Activated T-cell treated with anti-CD3 and anti-CD28 coated beads, Interleukin-2, amount 50 U/mL, for 1 hour (primary cell): ENCODE data around the gene GOLGA8K.
A peak's percentile ranks its signal among the peaks of the same experiment; 100 is the strongest.
"Not testable (repeated sequence)": the region's sequence is repeated elsewhere in the genome, so short reads cannot be mapped to it uniquely, and the experiment has no call there.

Experiments used
- DNase-seq: peaks from one replicate; pipeline ENCODE4 v3.0.0-alpha.2; 2020

Gene GOLGA8K

GRCh38 chr15:32403192-32403591 lies at the start of gene GOLGA8K:
TSS of gene GOLGA8K (minus strand) at chr15:32403292. CDS start at chr15:32403194, 98 bp downstream.
- not testable (repeated sequence) for DNase-seq

GRCh38 chr15:32440445-32440977 lies 37.4 kb upstream of the GOLGA8K start:
- peak; percentile 13 for DNase-seq

- not testable (repeated sequence) for DNase-seq
Observed at GRCh38 chr15:32434102-32434963, 31.2 kb upstream of the GOLGA8K start.

DNA sequence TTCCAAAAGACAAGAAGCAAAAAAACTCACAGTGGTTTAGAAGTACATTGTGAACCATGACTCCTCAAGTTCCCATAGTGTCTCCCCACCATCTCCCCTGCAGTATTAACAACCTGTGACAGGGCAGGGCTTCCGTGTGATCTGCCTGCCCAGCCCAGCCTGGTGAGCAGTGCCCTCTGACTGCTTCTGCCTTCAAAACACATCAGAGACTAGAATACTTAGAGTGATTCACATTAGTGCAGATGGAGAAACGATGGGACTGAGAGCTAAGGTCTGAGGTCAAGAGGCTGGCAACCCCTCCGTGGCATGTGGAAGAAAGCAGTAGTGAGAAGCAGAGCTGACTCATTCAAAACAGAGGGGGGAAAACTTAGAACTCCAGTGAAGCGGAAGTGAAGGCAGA lies 24.5 kb upstream of the GOLGA8K start:
- not testable (repeated sequence) for DNase-seq

- not testable (repeated sequence) for DNase-seq
Observed at GRCh38 chr15:32426511-32426910, 23.4 kb upstream of the GOLGA8K start.

DNA sequence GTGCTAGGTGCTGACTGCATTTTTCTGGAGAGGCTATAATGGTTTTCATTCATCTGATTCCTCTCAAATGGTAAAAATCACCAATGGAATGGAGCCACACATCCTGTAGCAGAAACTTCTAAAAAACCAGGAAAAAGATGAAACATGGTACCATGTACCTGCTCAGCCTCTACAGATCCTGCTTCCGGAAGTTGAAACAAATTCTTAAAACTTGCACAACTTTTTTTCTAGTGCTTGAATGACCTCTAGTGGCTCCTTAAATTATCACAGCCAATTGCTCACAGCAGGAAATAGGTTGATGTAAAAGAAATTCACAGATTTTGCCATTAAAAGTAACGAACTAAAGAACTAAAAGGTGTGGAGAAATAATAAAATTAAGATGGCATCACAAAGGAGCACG lies 4.8 kb upstream of the GOLGA8K start:
- DNase-seq = not testable (repeated sequence)

DNA sequence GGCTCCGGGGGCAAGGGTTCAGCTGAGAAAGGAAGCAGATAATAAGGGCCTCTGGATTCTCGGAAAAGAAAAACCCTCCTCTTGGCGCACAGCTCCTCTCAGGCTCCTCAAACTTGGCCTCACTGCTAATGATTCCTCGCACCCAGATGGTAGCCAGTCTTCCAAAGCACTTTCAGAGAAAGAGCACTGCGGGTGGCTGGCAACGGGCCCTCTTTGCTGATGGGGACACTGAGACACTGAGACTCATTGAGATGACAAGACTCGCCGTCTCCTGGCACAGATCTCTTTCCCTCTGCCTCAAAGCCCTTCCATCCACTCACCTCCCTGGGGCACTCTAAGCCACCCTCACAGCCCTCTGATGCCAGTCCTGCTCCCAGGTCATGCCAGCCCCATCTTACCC lies 6.6 kb downstream of the GOLGA8K start:
- DNase-seq = not testable (repeated sequence)

DNA sequence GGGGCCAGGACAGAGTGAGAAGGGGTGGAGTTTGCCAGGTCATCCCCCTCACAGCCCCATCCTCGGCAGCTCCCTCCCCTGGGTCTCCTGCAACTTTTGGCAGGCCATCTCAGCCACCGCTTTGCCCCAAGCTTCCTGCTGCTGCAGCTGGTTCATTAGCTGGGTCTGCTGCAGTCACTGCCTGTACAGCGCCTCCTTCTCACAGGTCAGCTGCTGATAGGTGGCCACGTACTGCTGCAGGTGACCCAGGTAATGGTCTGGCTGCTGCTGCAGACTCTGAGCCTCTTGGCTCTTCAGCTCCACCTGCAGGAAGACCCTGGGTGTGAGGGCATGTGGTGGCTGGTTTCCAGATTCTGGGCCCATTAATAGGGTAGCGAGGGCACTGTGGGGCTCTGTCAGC lies 8.3 kb downstream of the GOLGA8K start:
- not testable (repeated sequence) for DNase-seq

GRCh38 chr15:32388050-32388648 lies 14.9 kb downstream of the GOLGA8K start:
- not testable (repeated sequence) for DNase-seq

- DNase-seq = not testable (repeated sequence)
Observed at GRCh38 chr15:32385823-32386495, 17.1 kb downstream of the GOLGA8K start.

GRCh38 chr15:32374185-32374584 lies 28.9 kb downstream of the GOLGA8K start:
- DNase-seq = not testable (repeated sequence)

DNA sequence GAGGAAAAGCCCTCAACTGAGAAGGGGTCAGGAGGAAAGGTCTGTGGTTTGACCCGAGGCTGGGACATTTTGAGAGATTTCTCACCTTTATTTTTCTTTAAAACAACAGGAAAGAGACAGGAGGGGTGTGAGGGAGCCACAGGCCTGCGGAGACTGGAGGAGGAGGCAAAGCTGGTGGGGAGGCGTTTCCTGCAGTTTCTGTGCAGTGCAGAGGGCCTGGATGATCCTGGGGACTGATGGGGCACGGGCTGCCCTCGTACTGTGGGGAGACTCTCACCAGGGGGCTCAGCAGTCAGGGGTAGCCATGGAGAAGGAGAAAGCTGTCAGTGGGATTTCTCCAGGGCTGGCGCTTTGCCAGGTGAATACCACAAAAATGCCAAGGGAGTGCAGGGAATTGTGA lies 29.4 kb downstream of the GOLGA8K start:
- not testable (repeated sequence) for DNase-seq

DNA sequence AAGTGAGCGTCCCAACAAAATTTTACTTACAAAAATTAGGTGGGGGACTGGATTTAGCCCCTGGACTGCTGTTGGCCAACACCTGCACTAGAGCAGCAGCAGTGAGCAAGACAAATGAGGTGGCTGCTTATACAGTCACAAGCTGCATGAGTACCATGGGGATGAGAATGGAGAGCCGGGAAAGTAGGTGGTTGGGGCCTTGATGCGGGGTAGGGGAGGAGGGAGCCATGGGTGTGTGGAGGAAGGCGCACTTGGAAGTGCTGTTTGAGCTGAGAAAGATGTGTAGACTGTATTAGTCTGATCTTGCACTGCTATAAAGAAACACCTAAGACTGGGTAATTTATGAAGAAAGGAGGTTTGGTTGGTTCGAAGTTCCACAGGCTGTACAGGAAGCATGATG lies 31.0 kb downstream of the GOLGA8K start:
- not testable (repeated sequence) for DNase-seq

DNA sequence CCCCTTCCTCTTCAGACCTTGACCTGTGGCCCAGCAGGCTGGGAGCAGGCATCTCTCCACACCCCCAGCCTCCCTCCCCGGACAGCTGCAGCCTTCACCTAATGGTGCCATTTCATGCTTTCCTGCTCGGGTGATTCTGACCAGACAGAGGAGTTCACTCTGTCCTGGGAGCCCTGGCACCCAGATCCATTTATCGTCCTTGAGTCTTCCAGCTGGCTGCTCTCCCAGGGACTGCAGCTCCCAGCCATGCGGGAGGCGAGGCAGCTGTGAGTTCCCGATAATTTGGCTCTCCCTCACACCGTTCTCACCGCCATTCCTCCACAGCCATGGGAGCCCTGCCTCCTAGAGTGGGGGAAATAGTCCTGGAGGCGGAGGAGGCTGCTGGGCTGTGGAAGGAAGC lies 32.6 kb downstream of the GOLGA8K start:
- not testable (repeated sequence) for DNase-seq

- not testable (repeated sequence) for DNase-seq
Observed at GRCh38 chr15:32370064-32370463, 33.0 kb downstream of the GOLGA8K start.

- DNase-seq = not testable (repeated sequence)
Observed at GRCh38 chr15:32366492-32366891, 36.6 kb downstream of the GOLGA8K start.

DNA sequence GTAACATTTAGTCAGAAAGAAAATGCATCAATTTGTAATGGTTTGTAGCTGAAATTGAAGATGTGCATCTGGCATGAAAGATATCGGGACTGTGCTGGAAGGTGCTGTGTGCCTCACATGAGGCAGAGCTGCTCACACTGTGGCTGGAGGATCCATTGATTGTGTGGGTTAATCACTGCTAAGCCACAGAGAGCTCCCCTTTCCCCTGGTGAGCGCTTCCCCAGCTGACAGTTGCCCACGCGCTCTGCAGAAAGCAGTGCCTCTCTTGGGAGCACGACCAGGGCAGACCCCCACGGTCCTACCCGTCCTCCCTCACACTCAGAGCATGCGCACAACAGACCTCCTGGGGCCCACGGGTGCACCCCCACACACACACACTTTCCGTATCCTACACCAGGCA lies 37.1 kb downstream of the GOLGA8K start:
- not testable (repeated sequence) for DNase-seq

DNA sequence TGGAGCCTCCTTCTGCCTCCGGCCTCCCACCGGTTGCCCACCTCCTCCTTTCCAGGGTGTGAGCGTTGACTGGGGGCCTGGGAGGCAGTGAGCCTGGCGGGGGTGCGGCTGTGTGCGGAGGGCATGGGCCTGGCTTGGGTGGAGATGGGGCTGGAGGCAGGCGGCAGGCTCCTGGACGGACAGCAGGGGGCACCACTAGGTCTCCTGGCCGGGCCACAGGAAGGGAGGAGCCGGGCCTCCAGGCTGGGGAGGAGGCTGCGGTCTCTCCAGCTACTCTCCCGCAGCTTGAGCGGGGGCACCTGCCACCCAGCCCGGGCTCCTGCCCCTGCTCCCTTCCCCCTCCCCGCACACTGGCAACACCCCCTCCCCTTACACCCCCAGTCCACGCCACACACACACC lies 38.1 kb downstream of the GOLGA8K start:
- not testable (repeated sequence) for DNase-seq

DNA sequence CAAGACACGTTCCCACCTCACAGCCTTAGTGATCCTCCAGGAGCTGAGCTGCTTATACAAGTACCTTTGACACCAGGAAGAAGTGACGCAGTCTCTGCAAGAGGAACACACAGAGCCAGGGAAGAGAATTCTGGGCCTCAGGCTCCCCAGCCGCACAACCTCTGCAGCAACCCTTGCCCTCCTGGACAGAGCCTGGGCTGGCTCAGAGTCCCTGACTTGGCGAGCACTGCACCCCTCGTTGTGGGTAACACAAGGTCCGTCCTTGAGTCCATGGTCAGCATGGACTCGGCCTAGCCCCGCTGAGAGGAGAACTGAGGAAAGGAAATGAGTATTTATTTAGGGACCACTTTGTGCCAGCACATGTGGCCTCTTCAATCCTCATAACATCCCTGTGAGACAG lies 39.6 kb downstream of the GOLGA8K start:
- DNase-seq = not testable (repeated sequence)

DNA sequence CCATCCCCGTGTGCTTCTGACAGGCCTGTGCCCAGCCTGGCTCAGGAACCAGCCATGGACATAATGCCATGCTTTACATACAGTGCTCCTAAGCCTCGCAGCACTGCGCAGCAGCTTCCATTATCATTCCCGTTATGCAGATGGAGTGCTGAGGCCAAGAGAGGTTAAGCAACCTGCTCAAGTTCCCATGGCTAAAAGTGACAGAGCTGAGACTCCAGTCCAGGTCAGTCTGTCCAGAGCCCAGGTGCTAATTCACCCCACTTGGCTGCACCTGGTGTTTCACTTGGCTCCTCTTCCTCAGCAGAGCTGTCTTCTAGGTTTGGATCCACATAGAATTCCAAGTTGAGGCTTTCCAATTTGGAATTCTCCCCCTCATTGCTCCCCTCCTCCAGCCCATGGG lies 41.4 kb downstream of the GOLGA8K start:
- not testable (repeated sequence) for DNase-seq

- DNase-seq = peak; percentile 18
Observed at GRCh38 chr15:32358462-32358861, 44.6 kb downstream of the GOLGA8K start.

GRCh38 chr15:32356909-32357308 lies 46.2 kb downstream of the GOLGA8K start:
- DNase-seq = not testable (repeated sequence)

- not testable (repeated sequence) for DNase-seq
Observed at GRCh38 chr15:32352748-32353147, 50.3 kb downstream of the GOLGA8K start.
